ENCODE results near the gene TRPM2. TPM values are rescaled to one million over a fixed set of nuclear protein-coding genes. Genes with fewer than 3 reads are reported as not detected.
"Not testable (repeated sequence)": the region's sequence is repeated elsewhere in the genome, so short reads cannot be mapped to it uniquely, and the experiment has no call there.

Gene TRPM2
- total RNA-seq, 1 donor from 2014 or later = 0.07 TPM

- Mint-ChIP-seq H3K27me3 (peaks cover 21% of the 10 kb centered on the region), H3K4me3 (no peak overlapping the region), H3K9me3 (no peaks in the 10 kb centered on the region), H3K36me3 (no peaks in the 10 kb centered on the region), H3K4me1 (ENCODE audit: unreplicated experiment) (no peaks in the 10 kb centered on the region), H3K27ac (no peak overlapping the region)
- peak; percentile 53 for DNase-seq (ENCODE audit: extremely low spot score, unreplicated experiment)
- TF ChIP-seq CTCF (conservative IDR thresholded peaks at IDR 0.05) = no peak
Observed at GRCh38 chr21:44416193-44416592, 62.8 kb downstream of the TRPM2 start.

- not testable (repeated sequence) for DNase-seq (ENCODE audit: extremely low spot score, unreplicated experiment); H3K27me3 Mint-ChIP-seq; H3K27ac Mint-ChIP-seq; H3K36me3 Mint-ChIP-seq; H3K4me1 Mint-ChIP-seq (ENCODE audit: unreplicated experiment); H3K4me3 Mint-ChIP-seq; H3K9me3 Mint-ChIP-seq
Observed at GRCh38 chr21:44417621-44418107, 64.2 kb downstream of the TRPM2 start.

GRCh38 chr21:44418108-44418875 lies 64.9 kb downstream of the TRPM2 start:
- H3K9me3 Mint-ChIP-seq = no peaks in the 10 kb centered on the region
- DNase-seq (ENCODE audit: extremely low spot score, unreplicated experiment) = peak; percentile 62

GRCh38 chr21:44418876-44419230 lies 65.4 kb downstream of the TRPM2 start:
- no peak for DNase-seq (ENCODE audit: extremely low spot score, unreplicated experiment)
- H3K9me3 Mint-ChIP-seq = no peaks in the 10 kb centered on the region
- no peaks in the 10 kb centered on the region for H3K36me3 Mint-ChIP-seq
- H3K4me3 Mint-ChIP-seq = no peak overlapping the region
- peaks cover 3% of the 10 kb centered on the region for H3K4me1 Mint-ChIP-seq (ENCODE audit: unreplicated experiment)
- TF ChIP-seq CTCF (conservative IDR thresholded peaks at IDR 0.05) = no peak
- H3K27ac Mint-ChIP-seq = no peak overlapping the region
- H3K27me3 Mint-ChIP-seq = peaks cover 6% of the 10 kb centered on the region

More at GRCh38 chr21:44418108-44418875, 64.9 kb downstream of the TRPM2 start:
- Mint-ChIP-seq H3K27me3 (peaks cover 6% of the 10 kb centered on the region), H3K4me1 (ENCODE audit: unreplicated experiment) (peaks cover 3% of the 10 kb centered on the region), H3K4me3 (no peak overlapping the region), H3K36me3 (no peaks in the 10 kb centered on the region), H3K27ac (no peak overlapping the region)
- no peak for TF ChIP-seq CTCF (conservative IDR thresholded peaks at IDR 0.05)

GRCh38 chr21:44419679-44420078 lies 66.3 kb downstream of the TRPM2 start:
- peak; percentile 18 for DNase-seq (ENCODE audit: extremely low spot score, unreplicated experiment)
- no peak for TF ChIP-seq CTCF (conservative IDR thresholded peaks at IDR 0.05)
- H3K27ac Mint-ChIP-seq = no peak overlapping the region
- H3K4me3 Mint-ChIP-seq = no peak overlapping the region
- peaks cover 6% of the 10 kb centered on the region for H3K27me3 Mint-ChIP-seq
- no peaks in the 10 kb centered on the region for H3K36me3 Mint-ChIP-seq
- H3K4me1 Mint-ChIP-seq (ENCODE audit: unreplicated experiment) = peaks cover 3% of the 10 kb centered on the region
- no peaks in the 10 kb centered on the region for H3K9me3 Mint-ChIP-seq

- Mint-ChIP-seq H3K4me1 (ENCODE audit: unreplicated experiment) (peaks cover 3% of the 10 kb centered on the region), H3K27me3 (no peaks in the 10 kb centered on the region), H3K27ac (no peak overlapping the region), H3K9me3 (no peaks in the 10 kb centered on the region), H3K4me3 (no peak overlapping the region), H3K36me3 (no peaks in the 10 kb centered on the region)
- peak; percentile 54 for DNase-seq (ENCODE audit: extremely low spot score, unreplicated experiment)
- no peak for TF ChIP-seq CTCF (conservative IDR thresholded peaks at IDR 0.05)
Observed at GRCh38 chr21:44420416-44421205, 67.2 kb downstream of the TRPM2 start.
